ENCODE measurements around the gene SPNS3.

GRCh38 chr17:4395111-4395478 lies 38.6 kb upstream of the SPNS3 start:
- TF ChIP-seq, protein P1, sequence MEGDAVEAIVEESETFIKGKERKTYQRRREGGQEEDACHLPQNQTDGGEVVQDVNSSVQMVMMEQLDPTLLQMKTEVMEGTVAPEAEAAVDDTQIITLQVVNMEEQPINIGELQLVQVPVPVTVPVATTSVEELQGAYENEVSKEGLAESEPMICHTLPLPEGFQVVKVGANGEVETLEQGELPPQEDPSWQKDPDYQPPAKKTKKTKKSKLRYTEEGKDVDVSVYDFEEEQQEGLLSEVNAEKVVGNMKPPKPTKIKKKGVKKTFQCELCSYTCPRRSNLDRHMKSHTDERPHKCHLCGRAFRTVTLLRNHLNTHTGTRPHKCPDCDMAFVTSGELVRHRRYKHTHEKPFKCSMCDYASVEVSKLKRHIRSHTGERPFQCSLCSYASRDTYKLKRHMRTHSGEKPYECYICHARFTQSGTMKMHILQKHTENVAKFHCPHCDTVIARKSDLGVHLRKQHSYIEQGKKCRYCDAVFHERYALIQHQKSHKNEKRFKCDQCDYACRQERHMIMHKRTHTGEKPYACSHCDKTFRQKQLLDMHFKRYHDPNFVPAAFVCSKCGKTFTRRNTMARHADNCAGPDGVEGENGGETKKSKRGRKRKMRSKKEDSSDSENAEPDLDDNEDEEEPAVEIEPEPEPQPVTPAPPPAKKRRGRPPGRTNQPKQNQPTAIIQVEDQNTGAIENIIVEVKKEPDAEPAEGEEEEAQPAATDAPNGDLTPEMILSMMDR (IDR thresholded peaks at IDR 0.05 in 8 of 11, conservative IDR thresholded peaks at IDR 0.05 in 3 of 11) = no peak
- TF ChIP-seq POLR2A (IDR thresholded peaks at IDR 0.05) = no peak
- TF ChIP-seq POLR2AphosphoS5 (IDR thresholded peaks at IDR 0.05) = no peak

Measured in spleen (tissue), 7 donors.